ENCODE measurements around the gene SLC6A7.

DNA sequence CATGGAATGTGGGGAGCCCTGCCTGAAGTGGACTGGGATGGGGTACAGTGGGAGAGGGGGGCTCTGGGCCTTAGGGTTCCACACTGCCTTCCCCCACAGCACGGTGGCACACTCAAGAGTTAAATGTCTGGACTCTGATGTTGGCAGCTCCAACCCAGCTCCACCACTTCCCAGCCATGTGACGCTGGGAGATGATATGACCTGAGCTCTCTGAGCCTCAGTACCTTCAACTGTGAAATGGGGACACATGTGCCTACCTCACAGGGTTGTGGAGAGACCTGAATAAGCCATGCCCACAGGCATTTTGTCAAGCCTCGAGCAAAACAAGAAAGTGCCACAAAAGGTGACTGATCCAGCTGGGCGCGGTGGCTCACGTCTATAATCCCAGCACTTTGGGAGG, 30.8 kb upstream of the SLC6A7 start:
- TF ChIP-seq POLR2AphosphoS5 (IDR thresholded peaks at IDR 0.05) (no peak), CTCF (IDR thresholded peaks at IDR 0.05) (no peak)

All from sigmoid colon (tissue), 4 donors.